ENCODE data around the gene LIPA.
"Not testable (repeated sequence)": the region's sequence is repeated elsewhere in the genome, so short reads cannot be mapped to it uniquely, and the experiment has no call there.

Gene LIPA

GRCh38 chr10:89251409-89252224, at the start of gene LIPA:
Gene LIPA, minus strand, starts transcription at chr10:89251775. Its CDS starts 4,127 bp downstream, at chr10:89247648.
- DNase-seq, result peak; percentile 93

GRCh38 chr10:89301232-89301631, 49.7 kb upstream of the LIPA start:
- DNase-seq, result no peak

DNA sequence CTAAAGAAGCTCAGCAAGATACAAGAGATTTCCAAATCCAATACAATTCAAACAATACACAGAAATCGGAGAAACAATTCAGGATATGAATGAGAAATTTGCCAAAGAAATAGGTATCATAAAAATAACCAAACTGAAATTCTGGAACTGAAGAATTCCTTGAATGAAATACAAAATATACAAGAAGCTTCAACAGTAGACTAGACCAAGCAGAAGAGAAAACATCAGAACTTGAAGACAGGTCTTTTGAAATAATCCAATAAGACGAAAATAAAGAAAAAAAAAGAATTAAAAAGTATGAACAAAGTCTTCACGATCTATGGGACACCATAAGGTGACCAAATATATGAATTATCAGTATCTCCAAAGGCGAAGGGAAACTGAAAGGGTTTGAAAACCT, 47.5 kb upstream of the LIPA start:
- no peak for DNase-seq

DNA sequence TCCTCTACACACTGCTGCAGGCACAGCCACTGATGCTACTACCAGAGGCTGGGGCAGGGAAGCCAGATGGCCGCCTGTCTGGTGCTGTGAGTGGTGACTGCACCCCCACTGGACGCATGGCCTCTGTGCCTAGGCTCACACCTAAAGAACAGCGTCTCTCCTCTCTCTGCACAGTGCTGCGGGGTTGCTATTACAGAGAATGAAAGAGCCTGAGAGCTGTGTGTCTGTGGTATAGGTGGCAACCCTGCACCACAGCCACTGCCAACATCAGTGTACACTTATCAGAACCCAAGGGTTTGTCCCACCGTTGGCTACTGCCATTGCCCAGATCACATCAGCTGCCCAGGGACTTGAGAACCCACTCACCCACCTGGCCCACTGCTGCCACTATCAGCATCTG, 46.2 kb upstream of the LIPA start:
- DNase-seq, result no peak

- DNase-seq, result no peak
These were observed 45.8 kb upstream of the LIPA start for GRCh38 chr10:89297356-89297755.

- DNase-seq, result no peak
These were observed 44.7 kb upstream of the LIPA start for GRCh38 chr10:89296220-89296648.

- no peak for DNase-seq
These were observed 44.0 kb upstream of the LIPA start for GRCh38 chr10:89295597-89295996.

DNA sequence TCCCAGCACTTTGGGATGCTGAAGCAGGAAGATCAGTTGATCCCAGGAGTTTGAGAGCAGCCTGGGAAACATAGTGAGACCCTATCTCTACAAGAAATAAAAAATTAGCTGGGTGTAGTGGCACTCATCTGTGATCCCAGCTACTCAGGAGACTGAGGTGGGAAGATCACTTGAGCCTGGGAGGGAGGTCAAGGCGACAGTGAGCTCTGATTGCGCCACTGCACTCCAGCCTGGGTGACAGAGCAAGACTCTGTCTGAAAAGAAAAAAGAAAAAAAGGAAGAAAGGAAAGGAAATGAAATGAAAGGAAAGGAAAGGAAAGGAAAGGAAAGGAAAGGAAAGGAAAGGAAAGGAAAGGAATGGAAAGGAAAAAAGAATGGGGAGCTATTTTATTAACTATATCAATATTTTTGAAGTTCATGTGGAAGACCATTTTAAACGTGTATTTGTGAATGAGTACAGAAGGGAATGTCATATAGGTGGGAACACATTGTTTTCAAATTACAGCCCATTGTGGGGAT, 43.2 kb upstream of the LIPA start:
- DNase-seq, result no peak

DNA sequence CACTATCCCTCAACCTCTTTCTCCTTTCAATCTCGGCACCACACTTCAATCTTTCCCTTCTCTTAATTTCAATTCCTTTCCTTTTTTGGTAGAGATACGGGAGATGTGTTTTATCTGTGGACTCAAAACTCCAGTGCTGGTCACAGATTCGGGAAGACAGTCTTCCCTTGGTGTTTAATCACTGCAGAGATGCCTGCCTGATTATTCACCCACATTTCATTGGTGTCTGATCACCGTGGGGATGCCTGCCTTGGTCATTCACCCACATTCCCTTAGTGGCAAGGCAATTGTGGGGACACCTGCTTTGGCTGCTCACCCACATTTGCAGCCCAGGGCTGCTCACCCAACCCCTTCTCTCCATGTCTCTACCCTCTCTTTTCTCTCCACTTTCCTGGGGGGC, 33.7 kb upstream of the LIPA start:
- not testable (repeated sequence) for DNase-seq

- DNase-seq, result not testable (repeated sequence)
These were observed 33.1 kb upstream of the LIPA start for GRCh38 chr10:89284711-89285110.

GRCh38 chr10:89283936-89284475, 32.4 kb upstream of the LIPA start:
- peak; percentile 80 for DNase-seq

DNA sequence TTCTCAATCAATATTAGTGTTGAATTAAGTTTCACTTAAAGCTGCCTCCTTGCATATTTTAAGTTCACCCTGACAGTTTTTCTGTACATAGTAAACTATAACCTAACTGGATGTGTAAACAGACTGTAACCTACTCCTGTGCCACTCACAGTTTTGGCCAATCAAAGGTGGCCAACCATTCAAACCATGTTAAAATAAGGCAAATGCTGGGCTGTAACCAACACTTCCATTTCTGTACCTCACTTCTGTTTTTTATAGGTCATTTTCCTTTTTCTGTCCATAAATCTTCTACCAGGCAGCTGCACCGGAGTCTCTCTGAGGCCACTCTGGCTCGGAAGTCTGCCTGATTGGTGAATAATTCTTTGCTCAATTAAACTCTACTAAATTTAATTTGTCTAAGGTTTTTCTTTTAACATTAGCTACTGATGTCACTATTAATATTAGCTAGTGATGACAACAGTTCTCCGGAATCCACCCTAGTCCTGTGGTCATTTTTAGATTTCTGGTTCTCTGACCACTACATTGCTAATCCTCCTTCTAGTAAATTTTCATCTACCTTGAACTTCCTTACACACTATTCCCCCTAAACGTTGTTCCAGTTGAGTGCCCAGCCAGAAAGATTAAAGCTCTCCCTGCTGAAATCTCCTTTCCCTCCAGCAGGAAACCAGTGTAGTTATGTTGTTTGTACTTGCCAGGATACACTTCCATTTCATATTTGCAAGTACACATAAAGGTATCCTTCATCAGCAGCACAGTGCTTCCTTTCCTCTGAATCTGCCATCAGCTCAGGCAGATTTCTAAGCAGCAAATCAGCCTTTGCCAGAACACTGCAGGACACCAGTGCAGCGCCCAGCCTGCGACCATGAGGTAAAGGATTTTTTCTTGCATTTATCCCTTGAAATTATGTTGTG, 31.7 kb upstream of the LIPA start:
- peak; percentile 70 for DNase-seq

DNA sequence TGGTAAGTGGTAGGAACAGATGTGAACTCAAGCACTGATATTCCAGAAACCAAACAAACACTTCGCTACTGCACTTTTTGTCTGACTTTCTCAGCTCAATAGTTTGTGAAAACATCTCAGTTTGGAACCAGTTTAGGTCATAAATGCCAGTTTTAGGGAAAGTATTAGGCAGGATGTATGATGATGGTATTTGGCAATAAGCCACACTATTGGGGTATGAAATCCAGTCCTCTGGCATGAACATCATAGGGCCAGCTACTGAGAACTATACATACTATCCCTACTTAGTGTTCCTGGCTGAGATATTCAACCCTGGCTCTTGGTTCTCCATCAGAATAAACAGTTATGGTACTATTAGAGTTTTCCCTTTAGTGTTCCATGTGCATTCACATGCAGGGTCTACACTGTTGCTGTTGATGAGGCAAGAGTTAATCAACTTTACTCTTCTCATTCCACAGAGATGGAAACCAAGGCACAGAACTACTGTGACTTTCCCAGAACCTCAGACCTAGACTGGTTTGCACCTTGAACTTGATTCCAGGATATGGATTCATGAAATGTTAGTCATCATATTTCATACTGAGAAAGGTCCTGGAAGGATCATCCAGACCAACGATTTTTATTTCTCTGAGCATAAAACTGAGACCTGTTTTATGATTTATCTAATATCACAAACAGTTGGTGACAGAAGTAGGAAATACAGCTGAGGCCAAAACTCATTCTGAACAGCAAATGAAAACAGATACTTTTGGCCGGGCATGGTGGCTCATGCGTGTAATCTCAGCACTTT, 30.2 kb upstream of the LIPA start:
- no peak for DNase-seq

GRCh38 chr10:89280508-89280907, 28.9 kb upstream of the LIPA start:
- DNase-seq, result no peak

DNA sequence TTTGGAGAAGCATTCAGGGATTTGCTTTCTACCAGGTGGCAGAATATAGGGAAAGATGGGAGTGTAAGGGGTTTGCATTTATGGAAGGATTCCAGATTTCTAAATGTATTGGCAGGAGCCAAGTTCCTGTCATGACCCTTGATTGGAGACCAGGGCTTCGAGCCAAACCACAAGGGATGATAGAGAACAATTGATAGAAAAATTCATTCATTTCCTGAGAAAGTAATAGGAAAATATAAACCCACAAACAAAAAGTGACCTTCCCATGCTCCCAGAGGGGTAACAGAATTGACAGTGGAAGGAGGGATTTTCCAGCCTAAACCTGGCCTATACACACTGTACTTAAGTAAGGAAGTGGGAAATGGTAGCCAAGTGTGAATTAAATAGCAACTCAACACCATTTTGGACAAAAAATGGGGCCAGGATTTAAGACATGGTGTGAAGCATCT, 27.9 kb upstream of the LIPA start:
- DNase-seq, result no peak

GRCh38 chr10:89278900-89279392, 27.4 kb upstream of the LIPA start:
- no peak for DNase-seq

DNA sequence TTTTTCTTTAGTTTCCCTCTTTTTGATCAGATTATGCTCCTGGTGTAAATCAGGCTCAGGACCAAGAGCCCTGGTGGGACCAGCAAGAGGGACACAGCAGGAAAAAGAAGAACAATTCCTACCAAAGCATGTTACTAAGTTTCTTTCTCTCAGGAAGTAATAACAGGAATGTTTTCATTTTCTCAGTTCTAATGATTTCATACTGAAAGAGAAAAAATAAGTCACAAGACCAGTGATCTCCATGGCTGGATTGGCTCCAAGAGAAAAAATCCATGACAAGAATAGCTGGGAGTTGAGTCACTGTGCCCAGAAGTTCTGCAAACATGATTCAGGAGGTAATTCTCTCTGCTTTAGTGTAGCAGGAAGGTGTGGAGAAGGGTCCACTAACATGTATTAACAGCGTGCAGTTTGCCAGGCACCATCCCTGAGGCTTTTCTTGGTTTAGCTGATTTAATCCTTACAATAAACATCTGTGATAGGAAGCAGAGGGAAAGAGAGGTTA, 26.5 kb upstream of the LIPA start:
- no peak for DNase-seq

DNA sequence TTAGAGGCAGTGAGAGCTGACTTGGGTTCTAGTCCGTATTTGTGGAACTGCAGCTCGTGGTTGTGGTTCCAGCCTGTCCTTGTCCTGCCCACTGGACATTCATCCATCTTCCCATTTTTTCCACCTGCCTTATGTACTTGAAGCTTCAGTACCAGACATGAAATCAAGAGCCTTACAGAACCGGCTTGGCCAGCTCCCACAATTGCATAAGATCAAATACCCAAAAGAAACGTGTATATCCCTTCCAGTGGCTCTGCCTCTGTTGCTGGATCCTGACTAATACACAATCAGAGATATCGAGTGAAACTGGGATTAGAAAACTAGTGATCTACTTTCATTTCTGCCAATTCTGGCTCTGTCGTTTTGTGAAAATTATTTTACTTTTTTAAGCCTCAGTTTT, 23.8 kb upstream of the LIPA start:
- no peak for DNase-seq

GRCh38 chr10:89274928-89275327, 23.4 kb upstream of the LIPA start:
- DNase-seq, result no peak

GRCh38 chr10:89273680-89274079, 22.1 kb upstream of the LIPA start:
- DNase-seq, result no peak

DNA sequence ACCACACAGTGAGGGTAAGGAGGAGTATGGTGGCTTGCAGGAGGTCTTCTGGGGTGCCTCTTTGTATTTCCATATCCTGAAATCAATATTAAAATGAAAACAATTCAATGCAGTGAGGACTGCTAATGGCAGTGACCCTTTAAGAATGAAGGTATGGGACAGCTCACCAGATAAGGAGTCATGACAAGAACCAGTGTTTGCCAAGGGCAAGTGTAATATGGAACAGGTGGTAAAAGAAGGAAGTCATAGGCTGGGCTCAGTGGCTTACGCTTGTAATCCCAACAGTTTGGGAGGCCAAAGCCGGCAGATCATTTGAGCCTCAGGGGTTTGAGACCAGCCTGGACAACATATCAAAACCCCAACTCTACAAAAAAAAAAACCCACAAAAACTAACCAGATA, 20.0 kb upstream of the LIPA start:
- no peak for DNase-seq

DNA sequence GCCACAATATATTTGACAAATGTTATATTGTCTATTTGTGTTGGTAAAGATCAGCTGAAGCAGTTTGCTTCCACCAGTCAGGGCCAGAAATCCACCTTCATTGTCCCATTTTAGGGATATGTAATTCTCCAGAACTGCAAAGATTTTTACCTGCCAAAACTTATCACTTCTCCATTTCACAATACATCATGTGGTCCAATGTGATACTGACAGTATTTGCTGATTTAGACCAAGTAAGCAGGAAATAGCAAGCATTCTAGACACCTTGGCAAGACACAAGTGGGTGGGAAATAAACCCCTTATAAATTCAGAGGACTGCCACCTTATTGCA, 18.5 kb upstream of the LIPA start:
- DNase-seq, result no peak
